K562 (cell line): ENCODE measurements around the gene EIF4E3. TPM values are rescaled to one million over a fixed set of nuclear protein-coding genes. Genes with fewer than 3 reads are reported as not detected.

ENCODE experiments used
- ATAC-seq: fragments of 200-7000 bp; cut with Tn5 transposase; 3 replicates; pipeline ENCODE4 v1.9.1; 2020; ENCODE audit warnings: moderate library complexity
- BruUV-seq: library from RNA; stranded (reverse); fragments of 400-500 nt; replicated peaks from 2 replicates; lab custom pipeline; 2021; lab: Mats Ljungman, UMichigan
- CTCF ChIA-PET: fragments of 300-600 bp; formaldehyde crosslinking; extraction: SDS; loops from one replicate; lab custom pipeline; 2021; ENCODE audit warnings: low intra/inter-chr PET ratio; lab: Yijun Ruan, JAX
- POLR2A ChIA-PET: fragments of 300-600, 350-650 bp; sonication (Branson Sonifier 250); formaldehyde crosslinking; extraction: SDS; loops from one replicate; lab custom pipeline; 2021; ENCODE audit warnings: antibody characterized with exemption, inconsistent platforms; lab: Yijun Ruan, JAX
- DNase-seq, 4 experiments: peaks; one replicate each; pipeline versions ENCODE4 v3.0.0 to v3.0.0-alpha.2; 2011 to 2018; ENCODE audit warnings: low spot score in 3 of 4, mixed read lengths in 3 of 4; ENCODE audit errors: extremely low read depth in 1 of 4
- FAIRE-seq: peaks from 2 replicates; lab custom pipeline; 2011; peaks lifted over from hg19 to GRCh38; lab: Jason Lieb, UNC
- H2AFZ ChIP-seq: 2 replicates; pipeline ENCODE4 v1.6.0; 2011; ENCODE audit warnings: low read depth, low read length, control low read depth, inconsistent platforms
- H3K27ac ChIP-seq: fragments of 200-600 bp; 3 replicates; pipeline ENCODE4 v1.8.0; 2011; ENCODE audit warnings: low read depth, mild to moderate bottlenecking, control low read depth, inconsistent platforms, low read length, moderate library complexity, mixed read lengths; ENCODE audit errors: extremely low read depth
- H3K27me3 ChIP-seq, 2 experiments: fragments of 300-600 bp in 1 of 2; 2 replicates in 1 of 2; 3 replicates in 1 of 2; pipeline versions ENCODE4 v1.6.0 to v1.8.0; 2011; ENCODE audit warnings: inconsistent platforms in 2 of 2, low read length in 2 of 2, mild to moderate bottlenecking in 1 of 2, mixed read lengths in 1 of 2, moderate library complexity in 1 of 2; ENCODE audit not compliant: control insufficient read depth in 2 of 2, insufficient read depth in 2 of 2
- H3K36me3 ChIP-seq: fragments of 300-600 bp; 3 replicates; pipeline ENCODE4 v1.8.0; 2011; ENCODE audit warnings: mild to moderate bottlenecking, low read length, inconsistent platforms; ENCODE audit not compliant: control insufficient read depth, insufficient read depth
- H3K4me1 ChIP-seq, 2 experiments: fragments of 200-600 bp in 1 of 2; replicated peaks in 1 of 2; 2 replicates in 1 of 2; 3 replicates in 1 of 2; pipeline versions ENCODE4 v1.5.1 to v1.8.0; 2011; ENCODE audit warnings: inconsistent platforms in 2 of 2, low read length in 2 of 2, mild to moderate bottlenecking in 1 of 2, mixed read lengths in 1 of 2, moderate library complexity in 1 of 2; ENCODE audit not compliant: control insufficient read depth in 2 of 2, insufficient read depth in 2 of 2
- H3K4me2 ChIP-seq: 2 replicates; pipeline ENCODE4 v1.6.1; 2011; ENCODE audit warnings: low read length, control low read depth, inconsistent platforms, mixed read lengths; ENCODE audit not compliant: insufficient read depth
- H3K4me3 ChIP-seq: fragments of 200-600 bp; sonication (generic), shearing (Covaris generic); 2 replicates; pipeline ENCODE4 v1.5.1; 2016; ENCODE audit warnings: control low read depth, inconsistent platforms
- H3K79me2 ChIP-seq: fragments of 200-600 bp; 3 replicates; pipeline ENCODE4 v1.8.0; 2011; ENCODE audit warnings: low read length, inconsistent platforms; ENCODE audit not compliant: control insufficient read depth, insufficient read depth
- H3K9ac ChIP-seq, 2 experiments: 2 replicates each; pipeline versions ENCODE4 v1.6.0 to v1.6.1; 2011; ENCODE audit warnings: low read depth in 2 of 2, low read length in 2 of 2, control low read depth in 1 of 2, inconsistent platforms in 1 of 2, mild to moderate bottlenecking in 1 of 2, mixed read lengths in 1 of 2; ENCODE audit not compliant: insufficient read depth in 1 of 2
- H3K9me1 ChIP-seq: one replicate; pipeline ENCODE4 v1.6.0; 2011; ENCODE audit warnings: inconsistent platforms, mild to moderate bottlenecking, low read length, moderate library complexity; ENCODE audit not compliant: control insufficient read depth, insufficient read depth
- H3K9me3 ChIP-seq: replicated peaks from 2 replicates; pipeline ENCODE4 v1.5.1; 2011; ENCODE audit warnings: low read depth, low read length, inconsistent platforms; ENCODE audit not compliant: control insufficient read depth, insufficient read depth
- H4K20me1 ChIP-seq: replicated peaks from 2 replicates; pipeline ENCODE4 v1.6.1; 2011; ENCODE audit warnings: low read length, inconsistent platforms, mixed read lengths; ENCODE audit not compliant: control insufficient read depth, insufficient read depth
- AFF4 ChIP-seq: sonication (generic); formaldehyde crosslinking; IDR thresholded peaks from 2 replicates; pipeline ENCODE4 v1.8.0; 2023; ENCODE audit warnings: mild to moderate bottlenecking, missing genetic modification reagents
- ESRRB ChIP-seq: fragments of 250-450 bp; sonication (Bioruptor Pico); IDR thresholded peaks from 2 replicates; pipeline ENCODE4 v1.5.0; 2020; ENCODE audit warnings: mild to moderate bottlenecking, moderate library complexity, borderline replicate concordance
- HLTF ChIP-seq: fragments of 450-650 bp; IDR thresholded peaks from 2 replicates; pipeline ENCODE4 v1.6.1; 2016
- KLF16 ChIP-seq: IDR thresholded peaks from 2 replicates; pipeline ENCODE4 v1.6.1; 2016; ENCODE audit warnings: antibody characterized with exemption
- MCM5 ChIP-seq: fragments of 450-650 bp; IDR thresholded peaks from 2 replicates; pipeline ENCODE4 v1.6.1; 2016; ENCODE audit warnings: low read depth
- SRSF9 ChIP-seq: fragments of 200-400 bp; formaldehyde crosslinking; IDR thresholded peaks from 2 replicates; pipeline ENCODE4 v1.6.1; 2017; ENCODE audit warnings: low read depth, low read length, borderline replicate concordance
- TBP ChIP-seq: optimal IDR thresholded peaks from 2 replicates; pipeline ENCODE3; 2011; ENCODE audit warnings: low read depth, low read length, improper control_type of control experiment
- TOE1 ChIP-seq, 2 experiments: fragments of 450-650 bp in 1 of 2; sonication (generic) in 1 of 2; formaldehyde crosslinking in 1 of 2; IDR thresholded peaks; 2 replicates each; pipeline versions ENCODE4 v1.7.1 to v1.8.0; 2016 to 2022; ENCODE audit warnings: borderline replicate concordance in 2 of 2, mild to moderate bottlenecking in 2 of 2, antibody characterized with exemption in 1 of 2, inconsistent platforms in 1 of 2, low read depth in 1 of 2, missing genetic modification reagents in 1 of 2, moderate library complexity in 1 of 2
- ZNF398 ChIP-seq: fragments of 250-450 bp; sonication (Bioruptor Pico); IDR thresholded peaks from 2 replicates; pipeline ENCODE4 v1.8.0; 2021; ENCODE audit warnings: moderate library complexity, mild to moderate bottlenecking, inconsistent platforms
- ZNF707 ChIP-seq: fragments of 250-450 bp; sonication (Bioruptor Pico); conservative IDR thresholded peaks from 2 replicates; pipeline ENCODE4 v1.8.0; 2022; ENCODE audit warnings: inconsistent platforms, mild to moderate bottlenecking, moderate library complexity
- ZNF780A ChIP-seq: fragments of 250-450 bp; sonication (Bioruptor Pico); IDR thresholded peaks from 2 replicates; pipeline ENCODE4 v1.5.0; 2021; ENCODE audit warnings: mild to moderate bottlenecking
- WGBS: fragments of 100-300 bp; shearing (Covaris generic); methylation state at CpG from one replicate; pipeline ENCODE4 v1.1.6; 2016; ENCODE audit warnings: low coverage, mixed read lengths; ENCODE audit not compliant: insufficient coverage; ENCODE audit errors: missing lambda C conversion rate; 5-methylcytosine and 5-hydroxymethylcytosine counted together
- in situ Hi-C: fragments of 300-500 bp; cut with MboI; formaldehyde crosslinking; loops from 4 replicates; pipeline ENCODE4 v1.15.0; 2018; ENCODE audit warnings: inconsistent platforms, mixed read lengths
- intact Hi-C: fragments of 100-400 bp; cut with micrococcal nuclease; formaldehyde crosslinking; loops from 2 replicates; pipeline ENCODE4 v1.14.2; 2022
- polyA plus RNA-seq, 8 experiments: library from polyadenylated mRNA; depleted of rRNA in 4 of 8; stranded (reverse) in 5 of 8; unstranded in 3 of 8; fragments of >200 nt; fragmentation: Nextera tagmentation in 2 of 8; fragmentation: Illumina TruSeq in 1 of 8; extraction: Ambion mirVana in 2 of 8; extraction: Trizol in 1 of 8; gene quantifications; 2 replicates each; pipeline versions ENCODE4 v1.2.1 to v1.2.3, GENCODE V29; 2011 to 2014; ENCODE audit warnings: inconsistent platforms in 1 of 8, missing spikeins in 1 of 8
- total RNA-seq, 7 experiments: library from RNA; depleted of rRNA in 6 of 7; stranded (reverse); fragments of >200 nt in 6 of 7; fragmentation: Illumina TruSeq in 2 of 7; extraction: Trizol in 2 of 7; gene quantifications; 2 replicates each; pipeline versions ENCODE4 v1.2.1 to v1.2.3, GENCODE V29; 2011 to 2021; ENCODE audit warnings: low replicate concordance in 1 of 7

EIF4E3 gene
- total and polyA plus RNA-seq, 9 of the 15 experiments (the other 6 are each of a cell fraction or from before 2014, with no cell fraction given) = 0.18 to 2.5 (median 1.1) TPM

GRCh38 chr3:71759401-71759800 lies 34.2 kb upstream of the EIF4E3 start:
- no peak for TF ChIP-seq HLTF
- no peak for TF ChIP-seq SRSF9
- no peak for TF ChIP-seq AFF4 (CRISPR knock-in tag)
- no peak for TF ChIP-seq MCM5
- no peak for TF ChIP-seq ZNF707
- no peak for TF ChIP-seq ESRRB
- TF ChIP-seq ZNF780A (CRISPR knock-in tag) = no peak
- no peak for TF ChIP-seq TOE1 (IDR thresholded peaks at IDR 0.05; ENCODE audit: borderline replicate concordance)
- no peak for TF ChIP-seq TOE1 (CRISPR knock-in tag; IDR thresholded peaks at IDR 0.05; ENCODE audit: borderline replicate concordance, low read depth)
- TF ChIP-seq KLF16 = no peak
- no peak for TF ChIP-seq TBP
- no peak for TF ChIP-seq ZNF398 (CRISPR knock-in tag)
- no peak for DNase-seq
- ChIA-PET CTCF (no interaction called here), POLR2A (no interaction called here)
- ATAC-seq = no peak
- Histone ChIP-seq H3K9me1 (no peaks in the 10 kb centered on the region), H4K20me1 (no peaks in the 10 kb centered on the region), H3K27ac (no peak overlapping the region), H3K4me3 (no peak overlapping the region), H3K79me2 (no peaks in the 10 kb centered on the region), H3K4me2 (no peak overlapping the region), H3K9me3 (no peaks in the 10 kb centered on the region), H3K9ac (no peak overlapping the region), H2AFZ (no peak overlapping the region), H3K36me3 (no peaks in the 10 kb centered on the region), H3K27me3 (peaks cover 0 to 7% of the 10 kb centered on the region in 2 experiments; a peak in 3 of 5 replicates), H3K4me1 (no peaks in the 10 kb centered on the region; a peak in 1 of 5 replicates)
- in situ Hi-C loops (no loop called here), intact Hi-C loops (no loop called here)
- 15% methylated on average over 5 of the region's 5 CpGs for WGBS
- no peak for FAIRE-seq
- no TSS peak for BruUV-seq
